SK-N-SH (cell line): ENCODE data around the gene LRRC36. TPM values are rescaled to one million over a fixed set of nuclear protein-coding genes. Genes with fewer than 3 reads are reported as not detected.

Experiments used
- CTCF ChIA-PET: fragments of 300-600, 350-600 bp; formaldehyde crosslinking; extraction: SDS; loops from one replicate; lab custom pipeline; 2021; lab: Yijun Ruan, JAX
- POLR2A ChIA-PET: fragments of 350-600 bp; sonication (Branson Sonifier 250); formaldehyde crosslinking; extraction: SDS; loops from one replicate; lab custom pipeline; 2020; ENCODE audit warnings: antibody characterized with exemption, inconsistent platforms; lab: Yijun Ruan, JAX
- DNase-seq: peaks from one replicate; pipeline ENCODE4 v3.0.0; 2012
- H2AFZ ChIP-seq: fragments of 200-600 bp; sonication (generic); 2 replicates; pipeline ENCODE4 v1.8.1; 2016; ENCODE audit warnings: antibody characterized with exemption, mild to moderate bottlenecking, low read depth
- H3F3A ChIP-seq: fragments of 200-600 bp; sonication (generic); replicated peaks from 2 replicates; pipeline ENCODE3; 2016; ENCODE audit warnings: antibody characterized with exemption, mild to moderate bottlenecking; ENCODE audit not compliant: insufficient read depth
- H3K27ac ChIP-seq, 2 experiments: fragments of 200-500 bp in 1 of 2; fragments of 200-600 bp in 1 of 2; sonication (Bioruptor generic) in 1 of 2; sonication (generic), shearing (Covaris generic) in 1 of 2; 2 replicates each; pipeline versions ENCODE4 v1.5.1 to v1.6.1; 2014 to 2016; ENCODE audit warnings: low read depth in 2 of 2, inconsistent platforms in 1 of 2, low read length in 1 of 2, mild to moderate bottlenecking in 1 of 2, mixed read lengths in 1 of 2
- H3K27me3 ChIP-seq: fragments of 200-600 bp; sonication (generic), shearing (Covaris generic); 2 replicates; pipeline ENCODE4 v1.6.1; 2016; ENCODE audit warnings: mixed run types; ENCODE audit not compliant: insufficient read depth
- H3K36me3 ChIP-seq, 2 experiments: fragments of 200-500 bp in 1 of 2; fragments of 200-600 bp in 1 of 2; sonication (Bioruptor generic) in 1 of 2; sonication (generic) in 1 of 2; replicated peaks in 1 of 2; 2 replicates each; pipeline versions ENCODE3 to v1.5.1; 2014 to 2016; ENCODE audit warnings: low read length in 1 of 2, mild to moderate bottlenecking in 1 of 2; ENCODE audit not compliant: insufficient read depth in 2 of 2, control insufficient read depth in 1 of 2
- H3K4me1 ChIP-seq, 2 experiments: fragments of 200-500 bp in 1 of 2; fragments of 200-600 bp in 1 of 2; sonication (Bioruptor generic) in 1 of 2; sonication (generic), shearing (Covaris generic) in 1 of 2; 2 replicates each; pipeline versions ENCODE4 v1.5.1 to v1.6.1; 2014 to 2016; ENCODE audit warnings: low read depth in 1 of 2, low read length in 1 of 2, mixed run types in 1 of 2; ENCODE audit not compliant: insufficient read depth in 2 of 2, control insufficient read depth in 1 of 2
- H3K4me2 ChIP-seq: fragments of 200-600 bp; sonication (generic), shearing (Covaris generic); 2 replicates; pipeline ENCODE4 v1.6.1; 2017; ENCODE audit warnings: mixed run types
- H3K4me3 ChIP-seq, 2 experiments: fragments of 200-500 bp in 1 of 2; fragments of 200-600 bp in 1 of 2; sonication (Bioruptor generic) in 1 of 2; sonication (generic), shearing (Covaris generic) in 1 of 2; 2 replicates each; pipeline versions ENCODE4 v1.5.1 to v1.8.1; 2014 to 2016; ENCODE audit warnings: low read depth in 2 of 2, inconsistent platforms in 1 of 2, low read length in 1 of 2, mild to moderate bottlenecking in 1 of 2, mixed read lengths in 1 of 2, moderate library complexity in 1 of 2
- H3K79me2 ChIP-seq: fragments of 200-600 bp; sonication (generic); 2 replicates; pipeline ENCODE4 v1.8.1; 2017; ENCODE audit warnings: mild to moderate bottlenecking; ENCODE audit not compliant: insufficient read depth
- H3K9ac ChIP-seq: fragments of 200-600 bp; sonication (generic); 2 replicates; pipeline ENCODE4 v1.6.1; 2017; ENCODE audit warnings: mixed run types
- H3K9me2 ChIP-seq: fragments of 200-600 bp; sonication (generic); 2 replicates; pipeline ENCODE4 v1.6.1; 2017; ENCODE audit warnings: mixed run types
- H3K9me3 ChIP-seq: fragments of 200-600 bp; sonication (generic); 2 replicates; pipeline ENCODE4 v1.6.1; 2017; ENCODE audit warnings: mixed run types, mild to moderate bottlenecking, moderate library complexity
- H4K20me1 ChIP-seq: fragments of 200-600 bp; sonication (generic); 2 replicates; pipeline ENCODE4 v1.6.1; 2017; ENCODE audit warnings: mild to moderate bottlenecking, mixed run types; ENCODE audit not compliant: insufficient read depth
- EZH2phosphoT487 ChIP-seq: fragments of 200-600 bp; sonication (generic); IDR thresholded peaks from 2 replicates; pipeline ENCODE4 v1.6.1; 2017; ENCODE audit warnings: low read depth, mixed run types, mild to moderate bottlenecking, antibody characterized with exemption, moderate library complexity, borderline replicate concordance
- FOXM1 ChIP-seq: IDR thresholded peaks from 2 replicates; pipeline ENCODE4 v1.4.0; 2012; ENCODE audit warnings: low read depth, mild to moderate bottlenecking
- MXI1 ChIP-seq: IDR thresholded peaks from 2 replicates; pipeline ENCODE4 v1.6.1; 2012; ENCODE audit warnings: mild to moderate bottlenecking, low read depth, low read length, improper control_type of control experiment
- NRF1 ChIP-seq: IDR thresholded peaks from 2 replicates; pipeline ENCODE4 v1.6.1; 2012; ENCODE audit warnings: low read depth, mild to moderate bottlenecking, low read length
- RAD21 ChIP-seq: IDR thresholded peaks from 2 replicates; pipeline ENCODE4 v1.6.1; 2012; ENCODE audit warnings: mild to moderate bottlenecking, low read length
- RCOR1 ChIP-seq: fragments of 150-350 bp; IDR thresholded peaks from 2 replicates; pipeline ENCODE4 v1.6.1; 2017; ENCODE audit warnings: antibody characterized with exemption, low read length
- SMC3 ChIP-seq: IDR thresholded peaks from 2 replicates; pipeline ENCODE4 v1.6.1; 2012; ENCODE audit warnings: low read depth, low read length, improper control_type of control experiment
- WGBS: methylation state at CpG from one replicate; pipeline ENCODE4 v1.1.6; 2017; ENCODE audit warnings: low lambda C conversion rate; 5-methylcytosine and 5-hydroxymethylcytosine counted together
- polyA plus RNA-seq, 3 experiments: library from polyadenylated mRNA; depleted of rRNA; stranded (reverse); fragments of >200 nt; gene quantifications; 2 replicates each; pipeline ENCODE4 v1.2.3, GENCODE V29; 2012
- TF ChIP-seq, protein P1 (sequence below): IDR thresholded peaks from 2 replicates; pipeline ENCODE4 v1.4.0; 2012; ENCODE audit warnings: low read depth, borderline replicate concordance
- TF ChIP-seq, protein P2 (sequence below): fragments of 200-600 bp; sonication (generic); IDR thresholded peaks from 2 replicates; pipeline ENCODE4 v1.6.1; 2017; ENCODE audit warnings: antibody characterized with exemption, mild to moderate bottlenecking, moderate library complexity
- TF ChIP-seq, protein P3 (sequence below): fragments of 150-350 bp; IDR thresholded peaks from 2 replicates; pipeline ENCODE4 v1.6.1; 2016; ENCODE audit warnings: mild to moderate bottlenecking, low read depth, low read length
- TF ChIP-seq, protein P4 (sequence below): IDR thresholded peaks from 2 replicates; pipeline ENCODE4 v1.6.1; 2012; ENCODE audit warnings: mild to moderate bottlenecking, low read depth, low read length, moderate library complexity

LRRC36 gene
- polyA plus RNA-seq, 1 of the 3 experiments (the other 2 are of a cell fraction): 0.92 TPM

DNA sequence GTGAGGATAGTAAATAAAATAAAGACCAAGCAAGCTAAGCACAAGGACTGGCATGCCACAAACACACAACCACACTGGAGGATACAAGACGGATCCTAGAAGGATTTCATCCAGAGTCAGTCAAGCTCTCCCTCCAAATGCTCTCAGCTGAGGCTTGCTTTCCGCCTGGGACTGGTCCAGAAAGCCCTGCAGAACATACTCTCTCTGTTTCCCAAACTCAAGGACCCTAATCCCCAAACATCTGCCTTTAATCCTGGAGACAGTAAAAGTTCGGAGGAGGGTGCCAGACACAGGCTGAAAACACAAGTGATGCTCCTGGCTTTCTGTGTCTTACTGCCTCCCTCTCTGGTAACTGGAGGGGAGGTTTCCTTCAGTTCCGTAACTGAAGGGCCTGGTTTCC, 99.0 kb downstream of the LRRC36 start:
- Histone ChIP-seq H3F3A (no peaks in the 10 kb centered on the region), H3K4me2 (no peak overlapping the region)
- DNase-seq: no peak
- POLR2A ChIA-PET: no interaction called here
- TF ChIP-seq RCOR1 (no peak), NRF1 (no peak), SMC3 (no peak), MXI1 (no peak), FOXM1 (no peak), EZH2phosphoT487 (no peak), RAD21 (no peak)
- TF ChIP-seq, protein P1, sequence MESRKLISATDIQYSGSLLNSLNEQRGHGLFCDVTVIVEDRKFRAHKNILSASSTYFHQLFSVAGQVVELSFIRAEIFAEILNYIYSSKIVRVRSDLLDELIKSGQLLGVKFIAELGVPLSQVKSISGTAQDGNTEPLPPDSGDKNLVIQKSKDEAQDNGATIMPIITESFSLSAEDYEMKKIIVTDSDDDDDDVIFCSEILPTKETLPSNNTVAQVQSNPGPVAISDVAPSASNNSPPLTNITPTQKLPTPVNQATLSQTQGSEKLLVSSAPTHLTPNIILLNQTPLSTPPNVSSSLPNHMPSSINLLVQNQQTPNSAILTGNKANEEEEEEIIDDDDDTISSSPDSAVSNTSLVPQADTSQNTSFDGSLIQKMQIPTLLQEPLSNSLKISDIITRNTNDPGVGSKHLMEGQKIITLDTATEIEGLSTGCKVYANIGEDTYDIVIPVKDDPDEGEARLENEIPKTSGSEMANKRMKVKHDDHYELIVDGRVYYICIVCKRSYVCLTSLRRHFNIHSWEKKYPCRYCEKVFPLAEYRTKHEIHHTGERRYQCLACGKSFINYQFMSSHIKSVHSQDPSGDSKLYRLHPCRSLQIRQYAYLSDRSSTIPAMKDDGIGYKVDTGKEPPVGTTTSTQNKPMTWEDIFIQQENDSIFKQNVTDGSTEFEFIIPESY: no peak
- TF ChIP-seq, protein P2, sequence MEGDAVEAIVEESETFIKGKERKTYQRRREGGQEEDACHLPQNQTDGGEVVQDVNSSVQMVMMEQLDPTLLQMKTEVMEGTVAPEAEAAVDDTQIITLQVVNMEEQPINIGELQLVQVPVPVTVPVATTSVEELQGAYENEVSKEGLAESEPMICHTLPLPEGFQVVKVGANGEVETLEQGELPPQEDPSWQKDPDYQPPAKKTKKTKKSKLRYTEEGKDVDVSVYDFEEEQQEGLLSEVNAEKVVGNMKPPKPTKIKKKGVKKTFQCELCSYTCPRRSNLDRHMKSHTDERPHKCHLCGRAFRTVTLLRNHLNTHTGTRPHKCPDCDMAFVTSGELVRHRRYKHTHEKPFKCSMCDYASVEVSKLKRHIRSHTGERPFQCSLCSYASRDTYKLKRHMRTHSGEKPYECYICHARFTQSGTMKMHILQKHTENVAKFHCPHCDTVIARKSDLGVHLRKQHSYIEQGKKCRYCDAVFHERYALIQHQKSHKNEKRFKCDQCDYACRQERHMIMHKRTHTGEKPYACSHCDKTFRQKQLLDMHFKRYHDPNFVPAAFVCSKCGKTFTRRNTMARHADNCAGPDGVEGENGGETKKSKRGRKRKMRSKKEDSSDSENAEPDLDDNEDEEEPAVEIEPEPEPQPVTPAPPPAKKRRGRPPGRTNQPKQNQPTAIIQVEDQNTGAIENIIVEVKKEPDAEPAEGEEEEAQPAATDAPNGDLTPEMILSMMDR: no peak
- TF ChIP-seq, protein P3, sequence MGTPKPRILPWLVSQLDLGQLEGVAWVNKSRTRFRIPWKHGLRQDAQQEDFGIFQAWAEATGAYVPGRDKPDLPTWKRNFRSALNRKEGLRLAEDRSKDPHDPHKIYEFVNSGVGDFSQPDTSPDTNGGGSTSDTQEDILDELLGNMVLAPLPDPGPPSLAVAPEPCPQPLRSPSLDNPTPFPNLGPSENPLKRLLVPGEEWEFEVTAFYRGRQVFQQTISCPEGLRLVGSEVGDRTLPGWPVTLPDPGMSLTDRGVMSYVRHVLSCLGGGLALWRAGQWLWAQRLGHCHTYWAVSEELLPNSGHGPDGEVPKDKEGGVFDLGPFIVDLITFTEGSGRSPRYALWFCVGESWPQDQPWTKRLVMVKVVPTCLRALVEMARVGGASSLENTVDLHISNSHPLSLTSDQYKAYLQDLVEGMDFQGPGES: no peak
- TF ChIP-seq, protein P4, sequence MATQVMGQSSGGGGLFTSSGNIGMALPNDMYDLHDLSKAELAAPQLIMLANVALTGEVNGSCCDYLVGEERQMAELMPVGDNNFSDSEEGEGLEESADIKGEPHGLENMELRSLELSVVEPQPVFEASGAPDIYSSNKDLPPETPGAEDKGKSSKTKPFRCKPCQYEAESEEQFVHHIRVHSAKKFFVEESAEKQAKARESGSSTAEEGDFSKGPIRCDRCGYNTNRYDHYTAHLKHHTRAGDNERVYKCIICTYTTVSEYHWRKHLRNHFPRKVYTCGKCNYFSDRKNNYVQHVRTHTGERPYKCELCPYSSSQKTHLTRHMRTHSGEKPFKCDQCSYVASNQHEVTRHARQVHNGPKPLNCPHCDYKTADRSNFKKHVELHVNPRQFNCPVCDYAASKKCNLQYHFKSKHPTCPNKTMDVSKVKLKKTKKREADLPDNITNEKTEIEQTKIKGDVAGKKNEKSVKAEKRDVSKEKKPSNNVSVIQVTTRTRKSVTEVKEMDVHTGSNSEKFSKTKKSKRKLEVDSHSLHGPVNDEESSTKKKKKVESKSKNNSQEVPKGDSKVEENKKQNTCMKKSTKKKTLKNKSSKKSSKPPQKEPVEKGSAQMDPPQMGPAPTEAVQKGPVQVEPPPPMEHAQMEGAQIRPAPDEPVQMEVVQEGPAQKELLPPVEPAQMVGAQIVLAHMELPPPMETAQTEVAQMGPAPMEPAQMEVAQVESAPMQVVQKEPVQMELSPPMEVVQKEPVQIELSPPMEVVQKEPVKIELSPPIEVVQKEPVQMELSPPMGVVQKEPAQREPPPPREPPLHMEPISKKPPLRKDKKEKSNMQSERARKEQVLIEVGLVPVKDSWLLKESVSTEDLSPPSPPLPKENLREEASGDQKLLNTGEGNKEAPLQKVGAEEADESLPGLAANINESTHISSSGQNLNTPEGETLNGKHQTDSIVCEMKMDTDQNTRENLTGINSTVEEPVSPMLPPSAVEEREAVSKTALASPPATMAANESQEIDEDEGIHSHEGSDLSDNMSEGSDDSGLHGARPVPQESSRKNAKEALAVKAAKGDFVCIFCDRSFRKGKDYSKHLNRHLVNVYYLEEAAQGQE: no peak
- TF ChIP-seq, all 33 proteins: peak for 0
- Histone ChIP-seq H3K4me1 (peaks cover 0 to 5% of the 10 kb centered on the region in 2 experiments; a peak in 1 of 4 replicates), H3K36me3 (no peaks in the 10 kb centered on the region), H4K20me1 (no peaks in the 10 kb centered on the region), H3K4me3 (no peak overlapping the region), H3K79me2 (no peaks in the 10 kb centered on the region), H3K9me3 (no peaks in the 10 kb centered on the region), H3K27me3 (no peaks in the 10 kb centered on the region; the same call in 1 of the 2 replicates), H3K27ac (no peak overlapping the region), H3K9me2 (no peaks in the 10 kb centered on the region), H3K9ac (no peak overlapping the region), H2AFZ (no peak overlapping the region)
- 71% methylated on average over 4 of the region's 4 CpGs for WGBS
- CTCF ChIA-PET: interaction anchor here (0.8 to 5.9 kb wide), 7 partner anchors 8 to 147 kb away, joined by 3 to 76 read pairs (median 4); partner anchors contain the start of genes ATP6V0D1 and ZDHHC1
